GM19238 (cell line): ENCODE results near the gene LMO1.

Experiments
- DNase-seq: peaks from one replicate; pipeline ENCODE4 v3.0.0; 2011; ENCODE audit warnings: low spot score; ENCODE audit not compliant: insufficient read length

The LMO1 gene

DNA sequence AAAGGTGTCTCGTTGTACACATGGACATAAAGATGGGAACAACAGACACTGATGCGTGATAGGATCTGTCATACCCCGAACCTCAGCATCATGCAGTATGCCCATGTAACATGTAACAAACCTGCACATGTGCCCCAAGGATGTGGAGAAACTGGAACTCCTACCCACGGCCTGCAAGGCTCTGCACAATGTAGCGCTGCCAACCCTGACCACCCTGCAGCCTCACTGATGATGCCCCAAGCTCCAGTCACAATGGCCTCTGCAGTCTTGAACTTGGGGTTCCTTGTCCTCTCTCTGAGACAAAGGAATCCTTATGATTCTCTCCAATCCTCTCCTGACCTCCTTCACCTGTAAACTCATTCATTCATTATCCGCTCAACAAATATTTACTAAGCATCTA lies 14.2 kb downstream of the LMO1 start:
- no peak for DNase-seq

DNA sequence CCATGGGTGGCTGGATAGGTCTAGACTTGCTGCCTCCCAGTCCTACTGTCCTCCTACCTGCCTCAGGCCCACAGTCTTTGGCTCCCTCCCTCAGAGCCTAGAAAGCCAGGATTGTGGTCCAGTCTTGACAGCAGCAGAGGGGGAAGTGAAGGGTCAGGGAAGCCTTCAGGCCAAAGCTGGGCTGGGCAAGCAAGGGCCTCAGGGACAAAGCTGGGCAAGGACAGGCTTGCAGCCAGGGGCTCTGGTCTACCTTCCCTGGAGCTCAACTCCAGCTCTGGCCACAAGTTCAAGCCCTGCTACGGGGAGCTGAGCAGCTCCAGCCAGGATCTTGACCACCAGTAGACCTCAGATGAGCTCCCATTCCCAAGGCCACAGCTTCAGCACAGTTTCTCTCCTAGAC lies 14.9 kb downstream of the LMO1 start:
- DNase-seq: no peak

DNA sequence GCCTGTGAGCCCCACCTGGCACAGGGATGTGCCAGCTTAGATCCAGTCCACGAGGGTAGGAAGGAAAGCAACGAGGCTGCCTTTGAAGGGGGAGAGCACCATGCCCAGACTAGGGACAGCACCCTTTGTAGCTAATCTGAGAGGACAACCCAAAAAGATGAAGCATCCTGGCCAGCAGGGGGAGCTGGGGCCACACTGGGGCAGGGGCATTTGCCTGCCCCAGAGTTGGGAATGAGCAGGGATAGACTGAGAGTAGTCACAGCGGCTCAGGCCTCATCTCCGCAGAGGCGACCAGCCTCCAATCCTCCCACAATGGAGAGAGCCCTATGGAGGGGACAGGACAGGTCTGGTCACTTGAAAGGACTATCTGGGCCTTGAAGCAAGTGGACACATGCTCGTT lies 16.4 kb downstream of the LMO1 start:
- DNase-seq: no peak

DNA sequence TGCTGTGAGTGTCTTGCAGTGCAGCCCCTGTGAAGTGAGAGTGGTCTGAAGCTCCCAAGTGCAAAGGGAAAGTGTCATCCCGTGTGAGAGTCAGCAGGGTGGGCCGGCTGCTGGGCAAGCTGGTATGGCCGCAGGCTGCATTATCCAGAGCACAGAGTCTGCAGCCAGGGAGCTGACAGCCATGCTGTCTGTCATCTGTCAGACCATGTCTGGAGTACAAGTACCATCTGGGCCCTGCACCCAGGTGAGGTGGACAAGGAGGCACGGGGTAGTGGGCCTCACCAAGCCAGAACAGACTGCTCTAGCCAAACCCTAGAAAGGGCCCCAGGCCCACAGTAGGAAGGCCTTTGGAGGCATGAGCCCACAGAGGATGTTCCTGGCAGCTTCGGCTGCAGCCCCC lies 20.2 kb downstream of the LMO1 start:
- DNase-seq: no peak

DNA sequence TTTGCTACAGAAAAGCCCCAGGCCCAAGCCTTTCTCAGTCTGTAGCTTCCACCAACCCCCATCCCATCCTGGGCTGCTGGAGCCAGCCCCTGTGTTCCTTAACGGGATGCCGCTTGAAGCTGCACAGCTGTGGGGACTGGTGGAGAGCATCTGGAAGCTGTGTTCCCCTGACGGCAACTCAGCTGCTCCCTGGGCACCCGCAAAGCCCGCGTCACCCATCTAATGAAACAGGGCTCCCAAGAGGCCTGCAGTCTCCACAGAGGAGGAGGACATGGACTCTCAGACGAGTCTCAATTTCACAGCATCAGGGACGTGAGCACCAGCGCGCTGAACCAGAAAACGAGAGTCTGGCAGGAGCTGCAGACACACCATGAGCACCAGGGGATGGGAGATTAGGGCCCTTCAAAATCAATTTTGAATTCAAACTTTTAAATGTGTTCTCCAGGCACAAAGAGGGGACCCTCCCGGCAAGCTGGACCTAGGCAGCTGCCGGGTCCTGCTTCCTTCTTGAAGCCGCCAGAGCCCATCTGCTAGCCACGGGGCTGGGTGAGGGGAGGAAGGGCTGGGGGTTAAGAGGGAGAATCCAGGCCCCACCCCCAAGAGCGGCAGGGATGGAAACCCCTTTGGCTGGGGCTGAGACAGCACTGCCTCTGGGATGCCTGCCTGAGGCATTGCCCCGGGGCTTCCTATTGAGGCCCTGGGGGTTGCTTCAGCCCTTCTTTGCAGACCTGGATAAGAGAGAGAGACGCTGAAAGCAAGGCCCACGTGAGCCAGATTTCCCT lies 21.0 kb downstream of the LMO1 start:
- no peak for DNase-seq

DNA sequence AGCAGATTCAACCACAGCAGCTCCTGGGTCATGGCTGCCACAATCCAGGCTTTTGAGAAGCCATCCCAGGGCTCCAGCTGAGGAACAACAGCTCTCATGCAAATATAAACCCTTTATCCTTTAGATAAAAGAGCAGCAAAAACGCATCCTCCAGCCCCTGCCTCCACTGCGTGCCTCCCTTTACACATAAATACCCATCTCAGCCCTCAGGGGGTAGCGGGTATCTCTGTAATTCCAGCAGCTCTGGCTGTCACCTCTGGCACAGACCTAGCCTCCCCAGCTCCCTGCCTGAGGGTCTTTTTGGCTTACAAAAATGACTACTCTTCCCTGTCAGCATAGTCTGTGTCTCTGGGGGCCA lies 21.6 kb downstream of the LMO1 start:
- DNase-seq: no peak

DNA sequence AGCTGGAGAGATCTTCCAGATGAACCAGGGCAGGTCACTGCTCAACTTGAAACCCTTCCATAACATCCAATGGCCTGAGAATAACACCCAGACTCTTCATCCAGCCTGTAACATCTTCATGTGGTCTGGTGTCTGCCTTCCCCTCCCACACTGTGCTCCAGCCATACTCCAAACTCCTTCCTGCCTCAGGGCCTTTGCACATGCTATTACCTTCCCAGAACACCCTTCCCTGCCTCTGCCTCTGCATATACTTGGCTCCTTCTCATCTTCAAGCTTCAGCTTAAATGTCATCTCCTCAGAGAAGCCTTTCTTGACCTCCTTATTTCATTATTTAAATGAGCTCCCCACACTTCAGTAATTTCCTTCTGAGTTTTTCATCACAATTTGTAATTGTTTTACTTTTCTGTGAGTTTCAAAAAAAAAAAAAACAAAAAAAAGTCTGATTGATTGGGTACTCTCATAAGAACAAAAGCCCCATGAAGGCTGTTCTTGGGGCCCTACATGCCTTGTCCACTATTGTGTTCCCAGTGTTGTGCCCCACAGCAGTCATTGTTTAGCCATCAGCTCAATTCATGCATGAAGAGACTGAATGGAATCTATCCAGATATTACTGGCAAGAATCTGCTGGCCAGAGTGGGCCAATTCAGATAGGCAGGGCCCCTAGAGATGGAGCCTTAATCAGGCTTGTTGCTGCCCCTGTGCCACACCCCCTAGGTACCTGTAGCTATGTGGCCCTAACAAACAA lies 22.1 kb downstream of the LMO1 start:
- no peak for DNase-seq

DNA sequence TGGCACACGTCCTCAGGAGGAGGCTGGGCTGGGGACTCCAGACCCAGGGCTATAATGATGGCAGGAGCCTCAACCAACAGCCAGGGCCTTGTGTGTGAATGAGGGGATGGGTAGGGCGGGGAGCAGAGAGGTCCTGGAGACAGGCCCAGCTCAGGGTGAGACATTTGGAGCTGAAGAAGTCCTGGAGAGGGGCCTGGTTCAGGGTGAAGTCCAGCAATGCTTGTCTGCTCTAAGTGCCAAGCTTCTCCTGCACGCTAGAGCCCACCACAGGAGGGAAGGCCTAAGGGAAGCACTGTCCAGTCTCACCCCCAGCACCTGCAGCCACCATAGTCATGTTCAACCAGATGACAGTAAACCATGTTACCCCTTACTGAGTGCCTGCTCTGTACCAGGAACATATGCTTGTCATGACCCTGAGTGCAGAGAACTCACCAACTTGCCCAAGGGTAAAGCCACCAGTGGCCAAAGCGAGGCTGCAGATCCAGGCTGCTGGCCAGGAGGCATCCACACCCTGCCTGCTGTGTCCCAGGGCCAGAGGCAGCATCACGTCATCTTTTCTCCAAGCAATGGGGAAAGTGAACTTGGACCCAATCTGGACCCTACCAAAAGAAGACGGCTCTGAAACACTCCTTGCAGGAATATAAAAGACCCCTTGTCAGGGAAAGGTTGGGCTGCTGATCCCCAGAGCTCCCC lies 24.0 kb downstream of the LMO1 start:
- no peak for DNase-seq

DNA sequence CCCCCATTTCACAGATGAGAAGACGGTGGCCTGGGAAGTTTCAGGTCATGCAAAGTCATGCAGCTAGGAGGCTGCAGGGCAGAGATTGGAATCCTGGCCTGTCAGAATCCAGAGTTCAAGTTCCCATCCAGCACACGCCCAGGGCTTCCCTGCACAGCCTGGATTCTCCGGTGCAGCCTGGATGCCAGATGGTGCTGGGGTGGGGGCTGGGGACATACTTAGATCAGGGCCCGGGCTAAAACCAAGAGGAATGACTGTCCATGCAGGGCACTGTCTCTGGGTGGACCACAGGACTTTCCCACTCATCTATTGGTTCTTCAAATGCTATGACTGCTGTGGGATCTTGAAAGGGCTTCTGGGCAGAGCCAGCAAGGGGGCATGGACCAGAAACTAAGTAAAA lies 24.6 kb downstream of the LMO1 start:
- no peak for DNase-seq

DNA sequence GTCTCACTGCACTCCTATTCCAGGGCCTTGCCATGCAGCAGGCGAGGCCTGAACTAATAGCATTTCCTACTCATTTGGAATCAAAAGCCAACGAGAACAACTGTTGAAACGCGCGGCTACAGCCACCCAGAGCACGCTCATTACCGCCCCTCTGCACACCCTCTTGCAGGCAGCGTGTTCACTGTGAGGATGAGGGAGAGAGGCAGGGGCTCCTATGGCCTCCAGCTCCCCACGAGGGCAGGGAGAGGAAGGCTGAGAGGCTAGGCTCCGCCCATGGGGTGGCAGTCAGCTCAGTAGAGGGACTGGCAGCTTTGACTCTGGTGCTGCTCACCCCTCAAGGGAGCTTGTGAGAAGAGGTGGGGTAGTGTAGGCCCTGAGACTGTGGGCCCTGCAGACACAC lies 26.2 kb downstream of the LMO1 start:
- no peak for DNase-seq

DNA sequence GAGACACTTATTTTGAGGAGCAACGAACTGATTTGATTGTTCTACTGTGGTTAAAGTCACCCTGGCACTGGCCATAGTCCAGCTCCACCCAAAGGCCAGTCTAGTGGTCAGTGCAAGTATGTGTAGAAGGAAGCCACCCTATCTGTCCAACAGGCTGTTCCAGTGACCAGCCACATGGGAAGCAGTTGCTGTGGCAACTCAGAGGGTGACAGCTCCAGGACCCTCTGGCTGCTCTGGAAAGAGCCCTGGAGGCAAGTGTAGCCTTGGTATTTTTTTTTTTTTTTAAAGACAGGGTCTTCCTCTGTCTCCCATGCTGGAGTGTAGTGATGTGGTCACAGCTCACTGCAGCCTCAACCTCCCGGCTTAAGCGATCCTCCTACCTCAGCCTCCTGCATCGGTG lies 27.8 kb downstream of the LMO1 start:
- no peak for DNase-seq

DNA sequence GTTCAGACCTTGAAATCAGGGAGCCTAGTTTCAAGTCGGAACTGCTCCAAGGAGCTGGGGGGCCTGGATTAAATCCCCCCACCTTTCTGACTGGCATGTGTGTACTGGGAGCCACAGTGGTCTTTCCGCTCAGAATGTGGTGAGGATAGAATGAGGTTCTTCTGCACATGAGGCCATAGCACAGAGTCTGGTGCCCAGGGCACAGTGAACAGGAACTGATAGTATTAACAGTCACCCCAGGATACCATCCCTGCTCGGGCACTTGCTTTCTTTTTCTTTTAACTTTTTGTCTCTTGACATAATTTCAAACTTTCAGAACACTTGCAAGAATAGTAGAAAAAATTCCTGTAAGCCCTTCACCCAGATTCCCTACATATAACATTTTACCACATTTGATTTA lies 28.8 kb downstream of the LMO1 start:
- no peak for DNase-seq

DNA sequence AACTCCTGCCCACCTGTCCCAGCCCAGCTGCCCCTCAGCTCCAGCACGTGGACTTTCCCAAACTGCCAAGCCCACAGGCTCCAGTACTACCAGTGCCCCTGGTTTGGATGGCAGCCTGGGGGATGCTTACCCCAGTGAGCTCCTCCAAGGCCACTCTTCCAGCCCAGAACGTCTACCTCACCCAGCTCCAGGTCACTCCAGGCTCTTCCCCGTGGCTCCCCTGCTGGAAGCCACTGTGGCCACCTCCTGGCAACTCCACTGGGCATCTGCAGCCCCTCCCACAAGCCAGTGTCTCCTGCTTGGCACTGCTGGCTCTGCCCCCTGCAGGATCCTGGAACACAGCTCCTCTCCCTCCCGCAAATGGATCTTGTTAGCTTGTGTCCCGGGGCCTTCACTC lies 29.3 kb downstream of the LMO1 start:
- no peak for DNase-seq

DNA sequence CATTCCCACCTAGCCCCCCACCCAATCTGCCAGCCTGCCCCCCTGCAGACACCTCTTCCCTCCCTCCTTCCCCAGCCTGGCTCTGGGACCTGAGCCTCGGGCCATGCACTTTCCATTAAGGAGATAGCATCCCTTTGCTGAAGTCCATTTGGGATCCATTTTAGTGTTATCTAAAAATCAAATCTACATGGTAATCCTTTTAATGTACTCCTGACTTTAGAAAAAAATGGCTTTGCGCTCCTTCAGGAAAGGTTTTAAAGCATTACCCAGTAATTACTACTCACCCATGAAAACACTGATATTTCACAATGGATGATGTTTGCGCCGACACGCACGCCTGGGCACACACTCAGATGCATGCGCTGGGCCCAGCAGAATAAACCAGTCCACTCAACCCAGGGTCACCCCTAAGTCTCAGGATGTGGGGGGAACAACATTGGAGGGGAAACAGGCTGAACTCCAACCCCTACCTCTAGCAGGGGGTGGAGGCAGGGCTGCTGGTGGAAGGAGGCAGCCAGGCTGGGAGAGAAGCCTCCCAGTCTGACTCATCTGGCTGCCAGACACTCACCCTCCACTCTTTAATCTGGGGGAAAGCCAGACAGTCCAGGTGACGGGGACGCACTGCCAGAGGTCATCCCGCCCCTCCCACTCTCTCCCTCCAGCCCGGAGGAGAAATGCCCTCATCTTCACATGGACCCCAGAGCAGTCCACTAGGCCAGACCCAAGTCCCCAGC lies 29.8 kb downstream of the LMO1 start:
- DNase-seq: no peak

DNA sequence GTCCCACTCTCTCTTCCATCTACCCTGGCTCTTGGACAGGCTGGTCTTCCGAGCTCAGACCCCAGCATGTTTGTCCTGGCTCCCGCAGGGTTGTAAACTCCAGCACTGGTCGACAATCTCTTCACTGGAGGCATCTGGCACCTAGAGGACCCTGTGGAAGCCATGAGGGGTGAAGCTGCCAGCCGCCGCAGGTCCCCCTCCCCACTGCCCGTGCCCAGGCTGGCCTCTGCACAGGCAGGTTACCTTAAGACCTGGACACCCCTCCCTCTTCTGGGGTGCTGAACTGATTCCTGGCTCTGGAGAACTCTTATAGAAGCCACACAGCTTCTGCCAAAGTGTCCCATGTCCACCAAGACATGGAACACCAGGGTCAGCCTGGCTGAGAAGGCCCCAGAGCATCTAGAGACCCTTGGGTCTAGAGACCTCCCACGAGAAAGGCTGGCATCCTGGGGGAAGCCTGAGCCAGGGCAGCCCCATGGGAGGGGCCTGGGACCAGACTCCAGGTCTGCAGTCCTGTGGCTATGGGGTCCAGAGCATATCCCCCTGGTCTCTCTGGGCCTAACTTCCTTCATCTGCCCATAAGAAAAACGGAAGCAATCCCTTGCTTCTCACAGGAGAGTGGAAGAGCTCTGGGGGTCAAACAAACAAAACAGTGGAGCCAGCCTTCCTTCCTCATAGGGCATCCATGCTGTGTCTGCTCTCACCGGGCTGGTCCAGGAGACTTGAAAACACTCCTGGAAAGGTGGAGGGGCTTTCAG lies 30.6 kb downstream of the LMO1 start:
- DNase-seq: no peak

DNA sequence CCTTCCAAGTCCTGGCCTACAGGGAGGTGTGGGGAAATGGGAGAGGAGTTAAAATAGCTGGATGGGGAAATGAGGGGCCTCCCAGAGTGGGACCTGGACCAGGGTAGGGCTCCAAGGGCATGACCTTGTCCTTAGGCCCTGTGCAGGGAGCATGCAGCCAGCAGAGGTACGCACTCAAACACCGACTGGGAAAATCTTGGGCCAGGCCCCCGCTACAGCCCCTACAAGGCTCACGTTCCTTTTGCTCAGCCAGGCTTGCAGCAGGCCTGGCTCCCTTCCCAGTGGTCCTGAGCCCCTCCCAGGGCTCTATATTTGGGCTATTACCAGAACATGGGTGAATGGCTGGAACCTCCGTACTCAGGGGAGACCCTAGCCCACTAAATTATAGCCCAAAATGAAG lies 31.3 kb downstream of the LMO1 start:
- no peak for DNase-seq

DNA sequence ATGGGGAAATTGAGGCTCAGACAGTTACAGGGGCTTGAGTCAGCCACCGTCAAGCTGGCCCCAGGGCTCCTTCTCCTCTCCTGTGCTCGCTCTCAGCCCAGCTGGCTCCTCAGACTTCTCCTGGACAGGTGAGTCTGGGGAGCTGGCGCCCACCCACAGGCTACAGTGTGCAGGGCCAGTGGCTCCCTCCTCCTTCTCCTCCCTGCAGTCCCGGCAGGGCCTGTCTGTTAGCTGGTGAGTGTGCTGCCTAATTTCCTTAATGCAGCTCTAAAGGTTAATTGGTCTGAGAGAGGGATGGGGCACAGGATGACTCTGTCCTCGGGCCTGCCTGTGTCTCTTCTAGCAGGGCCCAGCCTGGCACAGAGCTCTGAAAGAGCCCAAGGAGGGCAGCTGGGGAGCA lies 31.7 kb downstream of the LMO1 start:
- DNase-seq: no peak

DNA sequence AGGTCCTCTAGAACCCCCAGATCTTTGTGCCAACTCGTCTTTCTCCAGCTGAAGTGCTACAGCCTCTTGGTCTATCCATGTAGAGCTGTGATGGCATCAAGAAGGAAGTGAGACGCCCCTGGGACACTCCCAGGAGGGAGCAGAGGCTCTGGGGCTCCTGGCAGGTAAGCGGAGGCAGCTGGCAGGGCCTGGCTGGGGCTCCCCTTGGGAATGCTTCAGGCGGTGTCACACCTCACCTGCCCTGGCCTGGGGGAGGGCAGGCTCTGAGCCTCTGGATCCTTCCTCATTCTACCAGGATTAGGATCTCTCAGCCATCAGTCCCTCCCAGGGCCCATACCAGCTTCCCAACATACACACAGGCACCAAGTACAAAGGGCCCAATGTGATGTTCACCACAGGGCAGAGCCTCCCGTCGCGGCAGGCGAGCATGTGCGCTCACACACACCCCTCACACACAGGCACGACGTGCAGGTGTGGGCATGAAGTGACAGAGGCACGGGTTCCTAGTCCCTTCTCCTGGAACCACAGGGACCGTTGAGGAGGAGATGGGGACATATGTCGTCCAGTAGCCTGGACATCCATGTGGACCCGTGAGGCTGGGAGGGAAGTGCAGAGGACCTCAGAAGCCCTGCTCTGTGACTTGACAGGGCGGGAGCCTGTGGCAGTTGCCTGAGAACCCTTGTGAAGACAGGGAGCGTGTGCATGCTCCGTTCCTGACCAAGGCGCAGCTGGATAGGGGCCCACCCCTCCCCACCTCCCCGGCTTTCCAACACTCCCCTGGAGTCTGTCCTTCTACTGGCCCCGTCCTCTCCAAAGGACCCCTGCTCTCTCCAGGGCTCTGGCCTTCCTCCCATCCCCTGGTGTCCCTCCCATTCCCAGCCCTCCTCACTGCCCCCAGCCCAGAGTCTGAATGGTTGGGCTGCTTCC lies 32.5 kb downstream of the LMO1 start:
- DNase-seq: no peak

DNA sequence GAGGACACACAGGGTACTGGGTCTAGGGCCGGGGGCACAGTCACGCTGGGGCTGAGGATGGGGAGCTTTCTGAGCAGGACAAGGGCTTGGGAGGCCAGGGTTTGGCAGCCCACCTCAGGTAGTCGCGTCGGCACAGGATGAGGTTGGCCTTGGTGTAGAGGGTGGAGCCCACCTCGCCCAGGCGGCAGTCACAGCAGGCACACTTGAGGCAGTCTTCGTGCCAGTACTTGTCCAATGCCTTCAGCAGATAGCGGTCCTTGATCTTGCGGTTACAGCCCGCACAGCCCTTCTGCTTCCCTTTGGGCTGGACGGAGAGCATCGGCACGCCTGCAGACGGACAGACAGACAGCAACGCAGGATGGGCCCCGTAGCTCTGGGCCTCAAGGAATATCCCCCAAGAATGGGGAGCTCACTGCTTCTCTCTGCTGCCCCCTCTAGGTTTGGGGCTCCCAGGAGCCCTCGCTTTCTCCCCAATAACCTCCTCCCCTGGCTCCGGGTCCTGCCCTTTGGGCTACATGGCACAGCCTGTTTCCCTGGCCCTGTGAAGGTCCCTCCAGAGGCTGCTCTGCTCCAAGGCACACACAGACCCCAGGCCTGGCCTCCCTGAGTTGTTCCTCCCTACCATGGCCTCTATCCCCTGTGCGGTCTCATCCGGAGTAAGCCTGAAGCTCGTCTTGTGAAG lies 33.4 kb downstream of the LMO1 start:
- no peak for DNase-seq
